ENCODE data around the gene MTRFR.
"Not testable (repeated sequence)": the region's sequence is repeated elsewhere in the genome, so short reads cannot be mapped to it uniquely, and the experiment has no call there.

Gene MTRFR

DNA sequence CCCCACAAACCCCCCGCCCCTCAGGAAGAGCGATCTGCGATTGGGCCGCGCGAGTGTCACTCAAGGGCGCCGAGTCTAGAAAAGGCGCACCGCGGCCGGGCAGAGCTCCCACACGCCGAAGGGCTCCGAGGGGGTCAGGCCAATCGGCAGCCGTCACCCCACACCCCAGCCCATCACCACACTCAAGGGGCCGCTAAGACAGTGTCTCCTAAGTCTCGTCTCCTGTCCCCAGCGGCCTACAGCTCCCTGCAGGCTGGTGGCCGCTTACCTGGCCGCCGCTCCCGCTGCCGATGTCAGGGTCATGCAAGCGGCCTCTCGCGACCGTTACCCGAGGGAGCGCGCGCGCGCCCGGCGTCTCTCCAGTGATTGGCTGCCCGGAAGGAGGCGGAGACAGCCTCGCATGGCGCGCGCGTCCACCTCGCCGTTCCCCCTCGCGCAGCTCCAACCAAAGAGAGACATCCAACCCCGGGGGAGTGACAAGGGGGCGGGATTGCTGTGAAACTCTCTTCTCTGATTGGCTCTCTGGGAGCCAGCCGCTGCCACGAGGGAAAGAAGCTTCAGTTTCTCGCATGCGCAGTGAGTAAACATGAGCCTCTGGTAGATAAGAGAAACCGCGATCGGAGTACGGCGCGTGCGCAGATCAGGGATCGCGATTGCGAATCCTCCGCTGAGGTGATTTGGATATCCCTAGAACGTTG, at the start of gene MTRFR, which contains the start of gene MPHOSPH9:
TSS of gene MTRFR (plus strand) at position 630 of the 698 bp plus-strand sequence. CDS start 20,239 bp downstream, outside the sequence.
TSS of gene MPHOSPH9 (minus strand) at position 335 of the 698 bp plus-strand sequence. CDS start 2,777 bp downstream, outside the sequence.
- DNase-seq = peak; percentile 100

DNA sequence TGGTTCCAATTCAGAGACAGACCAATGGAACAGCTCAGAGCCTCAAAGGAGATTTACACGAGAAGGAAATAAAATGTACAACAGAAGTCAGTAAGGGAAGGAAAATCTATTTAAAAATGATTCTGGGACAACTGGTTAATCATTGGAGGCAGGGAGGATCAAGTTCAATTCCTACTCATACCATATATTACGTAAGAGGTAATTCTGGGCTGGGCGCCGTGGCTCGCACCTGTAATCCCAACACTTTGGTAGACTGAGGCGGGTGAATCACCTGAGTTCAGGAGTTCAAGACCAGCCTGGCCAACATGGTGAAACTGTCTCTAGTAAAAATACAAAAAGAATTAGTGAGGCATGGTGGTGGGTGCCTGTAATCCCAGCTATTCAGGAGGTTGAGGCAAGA, 45.6 kb upstream of the MTRFR start:
- DNase-seq = no peak

DNA sequence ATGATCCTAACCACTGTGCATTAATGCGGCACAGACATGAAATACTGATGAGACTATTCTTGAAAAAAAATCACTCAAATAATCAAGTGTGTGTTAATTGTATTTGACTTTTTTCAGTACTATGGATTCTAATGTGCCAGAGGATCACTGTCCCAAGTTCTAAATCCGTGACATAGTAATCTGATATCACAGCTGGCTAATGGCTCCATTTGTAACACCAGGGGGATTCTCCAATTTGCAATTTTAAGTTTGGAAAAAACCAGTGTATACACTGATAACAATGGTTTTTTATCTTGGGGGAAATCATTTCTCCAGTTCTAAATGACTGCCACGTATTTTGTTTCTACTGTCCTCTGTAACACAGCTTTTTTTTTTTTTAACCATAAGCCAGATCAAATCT, 33.3 kb upstream of the MTRFR start:
- DNase-seq = no peak

DNA sequence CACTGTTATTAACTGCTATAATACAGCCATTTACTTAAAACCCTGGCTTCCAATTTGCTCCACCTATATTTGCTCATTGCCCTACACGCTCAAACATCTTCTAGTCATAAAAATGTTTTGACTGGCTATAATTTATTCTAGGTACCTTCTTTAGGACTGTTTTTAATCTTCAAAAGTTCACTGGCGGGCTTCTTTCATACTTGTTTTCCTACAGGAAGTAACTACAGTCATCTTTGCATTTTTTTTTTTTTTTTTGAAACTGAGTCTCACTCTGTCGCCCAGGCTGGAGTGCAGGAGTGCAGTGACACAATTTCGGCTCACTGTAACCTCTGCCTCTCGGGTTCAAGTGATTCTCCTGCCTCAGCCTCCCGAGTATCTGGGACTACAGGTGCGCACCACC, 32.8 kb upstream of the MTRFR start:
- no peak for DNase-seq

DNA sequence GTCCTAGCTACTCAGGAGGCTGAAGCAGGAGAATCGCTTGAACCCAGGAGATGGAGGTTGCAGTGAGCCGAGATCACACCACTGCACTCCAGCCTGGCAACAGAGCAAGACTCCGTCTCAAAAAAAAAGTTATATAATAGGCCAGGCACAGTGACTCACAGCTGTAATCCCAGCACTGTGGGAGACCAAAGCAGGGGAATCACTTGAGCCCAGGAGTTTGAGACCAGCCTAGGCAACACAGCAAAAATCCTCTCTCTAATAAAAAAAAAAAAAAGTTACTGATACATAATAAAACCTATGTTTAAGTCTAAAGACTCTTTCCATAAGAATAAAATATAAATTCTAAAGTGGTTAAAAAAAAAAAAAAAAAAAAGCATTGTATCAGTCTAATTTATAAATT, 26.4 kb upstream of the MTRFR start:
- not testable (repeated sequence) for DNase-seq

DNA sequence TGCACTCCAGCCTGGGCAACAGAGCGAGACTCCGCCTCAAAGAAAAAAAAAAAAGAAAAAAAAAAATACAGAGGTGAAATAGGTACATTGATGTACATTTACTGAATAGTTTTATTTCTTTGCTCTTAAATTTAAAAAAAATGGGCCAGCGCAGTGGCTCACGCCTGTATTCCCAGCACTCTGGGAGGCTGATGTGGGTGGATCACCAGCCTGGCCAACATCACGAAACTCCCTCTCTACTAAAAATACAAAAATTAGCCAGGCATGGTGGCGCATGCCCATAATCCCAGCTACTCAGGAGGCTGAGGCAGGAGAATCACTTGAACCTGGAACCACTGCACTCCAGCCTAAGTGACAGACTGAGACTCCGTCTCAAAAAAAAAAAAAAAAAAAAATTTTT, 25.4 kb upstream of the MTRFR start:
- DNase-seq = not testable (repeated sequence)

DNA sequence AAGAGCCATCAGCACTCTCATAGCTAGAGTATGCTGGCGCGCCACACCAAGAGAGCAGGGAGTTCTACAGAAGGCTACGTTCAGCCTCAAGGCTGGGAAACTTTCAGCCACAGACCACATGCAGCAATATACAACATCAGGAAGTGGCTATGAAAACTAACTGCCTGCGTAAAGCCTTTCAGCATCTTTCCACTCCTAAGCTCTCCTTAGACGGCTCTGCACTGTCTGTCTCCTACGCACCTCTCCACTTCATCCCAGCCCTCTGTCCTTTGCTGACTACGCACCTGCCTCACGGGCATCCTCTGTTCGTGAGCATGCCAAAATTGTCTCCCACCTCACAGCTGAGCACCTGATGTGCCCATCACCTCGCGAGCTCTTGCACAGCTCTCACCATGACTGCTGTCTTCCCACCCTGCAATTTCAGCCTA, 10.0 kb upstream of the MTRFR start:
- no peak for DNase-seq

DNA sequence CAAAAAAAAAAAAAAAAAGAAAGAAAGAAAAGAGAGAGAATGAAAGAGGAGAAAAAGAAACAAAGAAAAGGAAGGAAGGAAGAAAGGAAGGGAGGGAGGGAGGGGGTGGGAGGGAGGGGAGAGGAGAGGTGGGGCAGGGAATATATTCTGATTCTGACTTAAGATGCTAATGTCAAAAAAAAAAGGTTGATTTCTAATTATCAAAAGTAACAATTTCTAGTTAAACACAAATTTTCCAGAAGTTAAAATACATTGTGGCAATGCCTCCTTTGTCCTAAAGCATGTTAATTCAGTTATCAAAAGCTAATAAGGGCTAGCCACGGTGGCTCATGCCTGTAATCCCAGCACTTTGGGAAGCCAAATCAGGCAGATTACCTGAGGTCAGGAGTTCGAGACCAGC, 7.8 kb upstream of the MTRFR start:
- DNase-seq = no peak

DNA sequence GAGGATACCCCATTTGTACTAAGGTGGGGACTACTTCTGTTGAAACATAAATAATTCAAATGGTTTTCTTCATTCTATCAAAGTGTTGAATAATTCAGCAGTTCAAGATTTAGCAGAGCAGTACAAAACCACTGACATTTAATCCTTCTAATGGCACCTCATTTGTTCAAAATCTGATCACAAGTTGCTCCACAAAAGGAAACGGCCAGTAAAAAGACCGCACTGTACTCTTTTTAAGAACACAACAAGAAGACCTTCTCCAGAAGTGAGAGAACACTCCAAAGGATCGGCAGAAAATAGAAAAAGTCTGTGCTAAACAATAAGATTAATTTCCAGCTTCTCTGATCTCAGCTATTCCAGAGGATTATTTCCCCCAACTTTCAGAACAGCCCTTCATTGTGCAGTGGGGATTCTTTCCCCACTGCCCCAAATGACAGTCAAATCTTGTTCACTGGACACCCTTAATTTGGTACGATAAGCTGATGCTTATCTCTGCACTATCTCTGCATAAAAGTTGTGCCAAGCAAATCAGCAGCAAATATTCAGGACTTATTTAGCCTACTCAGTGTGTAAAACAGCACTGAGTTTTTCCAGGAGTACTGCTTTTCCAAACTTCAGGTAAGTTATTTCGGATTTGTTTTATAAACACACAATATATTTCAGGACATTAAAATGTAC, 5.5 kb upstream of the MTRFR start:
- DNase-seq = no peak

DNA sequence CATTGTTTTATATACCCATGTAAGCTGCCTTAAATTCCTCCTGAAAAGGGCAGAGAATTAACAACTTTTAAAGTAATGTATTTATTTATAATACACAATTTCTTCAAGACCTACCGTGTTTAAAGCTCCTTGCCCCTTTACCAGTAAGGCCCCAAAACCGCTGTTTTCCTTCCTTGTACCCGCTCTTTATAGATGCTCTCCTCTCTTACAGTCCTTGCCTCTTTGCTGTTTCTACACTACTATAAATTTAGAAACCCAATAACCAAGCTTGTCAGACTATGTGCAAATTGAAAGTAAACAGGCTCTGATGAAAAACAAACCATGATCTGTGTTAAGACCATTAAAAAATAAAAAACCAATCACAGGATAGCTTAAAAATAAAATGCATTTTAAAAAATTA, 4.2 kb upstream of the MTRFR start:
- no peak for DNase-seq

DNA sequence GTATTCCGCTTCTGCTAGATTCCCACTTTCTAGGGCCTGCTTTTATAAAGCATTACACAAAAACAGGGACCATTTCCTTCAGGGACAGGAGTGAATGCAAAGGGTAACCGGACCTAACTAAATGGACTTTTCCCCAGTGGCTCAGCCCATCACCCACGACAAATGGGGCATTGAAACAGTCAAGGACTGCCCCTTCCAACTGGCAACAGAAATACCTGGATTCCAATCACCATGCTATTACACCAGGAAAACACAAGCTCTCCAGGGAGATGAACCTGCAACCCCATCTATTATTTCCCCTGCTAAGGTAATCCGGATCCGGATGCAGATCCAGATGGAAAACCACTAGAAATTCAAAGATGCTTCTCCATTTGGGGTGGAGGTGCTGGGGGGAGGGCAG, 1.3 kb upstream of the MTRFR start:
- no peak for DNase-seq

DNA sequence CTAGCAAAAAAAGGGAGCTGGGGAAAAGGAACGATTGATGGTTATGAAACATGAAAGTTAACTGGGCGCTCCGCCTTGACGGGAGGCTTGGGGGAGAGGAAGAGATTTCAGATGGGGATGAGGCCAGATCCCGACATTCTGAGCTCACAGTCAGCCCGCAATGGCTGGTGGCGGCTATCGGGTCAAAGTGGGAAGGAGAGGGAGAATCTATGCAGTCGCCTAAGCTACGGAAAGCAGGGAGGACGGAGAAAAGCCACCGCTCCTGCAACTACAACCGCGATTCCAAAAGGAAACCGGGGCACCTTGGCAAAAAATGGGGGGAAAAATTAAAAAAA, 797 bp upstream of the MTRFR start:
- no peak for DNase-seq

DNA sequence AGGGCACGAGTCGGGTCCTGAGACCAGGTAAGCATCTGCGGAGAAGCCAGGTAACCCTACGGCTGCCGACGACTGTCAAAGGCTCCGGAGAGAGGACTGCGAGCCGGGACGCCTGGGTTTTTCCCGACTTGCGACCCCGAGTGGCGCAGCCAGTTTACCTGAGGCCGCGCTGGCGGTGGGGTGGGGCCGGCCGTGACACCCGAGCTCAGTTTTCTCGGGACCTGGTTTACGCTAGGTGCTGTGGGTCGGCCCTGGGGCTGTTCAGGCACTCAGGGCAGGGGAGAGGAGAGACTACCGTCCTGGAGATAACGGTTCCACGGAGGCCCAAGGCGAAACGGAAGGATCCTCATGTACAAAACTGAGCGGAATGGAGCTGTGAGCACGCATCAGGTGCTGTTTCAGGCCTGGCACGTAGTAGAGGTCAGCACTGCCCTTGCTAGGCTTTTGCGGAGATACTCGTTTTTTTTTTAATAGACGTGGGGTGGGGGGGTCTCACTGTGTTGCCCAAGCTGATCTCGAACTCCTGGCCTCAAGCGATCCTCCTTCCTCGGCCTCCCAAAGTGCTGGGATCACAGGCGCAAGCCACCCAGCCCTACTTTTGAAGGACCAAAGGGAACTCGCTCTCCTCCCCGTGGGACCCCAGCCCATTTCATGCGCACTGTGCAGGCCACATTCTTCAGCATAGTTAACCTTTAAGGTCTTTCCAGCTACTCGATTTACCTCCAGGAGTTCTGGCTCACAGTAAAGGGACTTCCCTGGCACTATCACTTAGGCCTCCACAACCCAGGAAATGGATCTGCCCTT, 471 bp downstream of the MTRFR start:
- no peak for DNase-seq

DNA sequence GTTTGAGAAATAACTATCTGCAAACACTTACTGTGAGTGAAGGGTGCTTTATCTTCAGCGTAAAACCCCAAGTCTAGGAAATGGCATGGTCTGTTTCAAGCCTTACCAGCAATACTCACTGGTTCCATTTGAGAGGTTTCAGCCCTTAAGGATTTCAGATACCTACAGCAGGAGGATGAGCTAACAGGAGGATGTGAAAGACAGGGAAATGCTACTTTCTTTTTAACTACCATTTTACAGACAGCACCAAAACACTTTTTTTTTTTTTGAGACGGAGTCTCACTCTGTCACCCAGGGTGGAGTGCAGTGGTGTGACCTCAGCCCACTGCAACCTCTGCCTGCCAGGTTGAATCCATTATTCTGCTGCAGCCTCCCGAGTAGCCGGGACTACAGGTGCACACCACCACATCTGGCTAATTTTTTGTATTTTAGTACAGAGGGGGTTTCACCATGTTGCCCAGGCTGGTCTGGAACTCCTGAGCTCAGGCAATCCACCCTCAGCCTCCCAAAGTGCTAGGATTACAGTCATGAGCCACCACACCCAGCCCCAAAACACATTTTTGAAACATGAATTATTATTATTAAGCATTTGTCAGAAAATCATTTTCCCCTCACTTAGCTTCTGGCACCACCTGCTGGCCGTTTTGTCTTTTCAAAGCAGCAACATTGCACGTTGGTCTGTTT, 4.6 kb downstream of the MTRFR start:
- DNase-seq = peak; percentile 33

DNA sequence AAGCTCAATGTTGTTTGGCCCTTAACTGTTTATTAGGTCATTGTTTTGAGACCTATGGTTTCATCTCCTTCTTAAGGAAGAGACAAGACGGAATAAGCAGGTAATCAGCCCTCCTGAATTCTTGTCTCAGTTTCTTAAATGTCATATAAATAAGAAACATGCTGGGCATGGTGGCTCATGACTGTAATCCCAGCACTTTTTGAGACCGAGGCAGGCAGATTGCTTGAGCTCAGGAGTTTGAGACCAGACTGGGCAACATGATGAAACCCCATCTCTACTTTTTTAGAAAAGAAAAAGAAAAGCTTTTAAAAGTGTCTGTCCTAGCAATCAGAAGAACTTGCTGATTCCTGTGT, 5.1 kb downstream of the MTRFR start:
- no peak for DNase-seq

DNA sequence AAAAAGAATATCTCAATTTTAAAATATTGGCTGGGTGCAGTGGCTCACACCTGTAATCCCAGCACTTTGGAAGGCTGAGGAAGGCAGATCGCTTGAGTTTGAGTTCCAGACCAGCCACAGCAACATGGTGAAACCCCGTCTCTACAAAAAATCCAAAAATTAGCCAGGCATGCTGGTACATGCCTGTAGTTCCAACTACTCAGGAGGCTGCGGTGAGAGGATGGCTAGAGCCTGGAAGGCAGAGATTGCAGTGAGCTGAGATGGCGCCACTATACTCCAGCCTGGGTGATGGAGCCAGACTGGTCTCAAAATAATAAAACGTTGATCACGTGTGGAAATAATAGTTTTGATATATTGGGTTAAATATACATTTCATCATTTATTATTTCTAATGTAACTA, 5.7 kb downstream of the MTRFR start:
- no peak for DNase-seq

DNA sequence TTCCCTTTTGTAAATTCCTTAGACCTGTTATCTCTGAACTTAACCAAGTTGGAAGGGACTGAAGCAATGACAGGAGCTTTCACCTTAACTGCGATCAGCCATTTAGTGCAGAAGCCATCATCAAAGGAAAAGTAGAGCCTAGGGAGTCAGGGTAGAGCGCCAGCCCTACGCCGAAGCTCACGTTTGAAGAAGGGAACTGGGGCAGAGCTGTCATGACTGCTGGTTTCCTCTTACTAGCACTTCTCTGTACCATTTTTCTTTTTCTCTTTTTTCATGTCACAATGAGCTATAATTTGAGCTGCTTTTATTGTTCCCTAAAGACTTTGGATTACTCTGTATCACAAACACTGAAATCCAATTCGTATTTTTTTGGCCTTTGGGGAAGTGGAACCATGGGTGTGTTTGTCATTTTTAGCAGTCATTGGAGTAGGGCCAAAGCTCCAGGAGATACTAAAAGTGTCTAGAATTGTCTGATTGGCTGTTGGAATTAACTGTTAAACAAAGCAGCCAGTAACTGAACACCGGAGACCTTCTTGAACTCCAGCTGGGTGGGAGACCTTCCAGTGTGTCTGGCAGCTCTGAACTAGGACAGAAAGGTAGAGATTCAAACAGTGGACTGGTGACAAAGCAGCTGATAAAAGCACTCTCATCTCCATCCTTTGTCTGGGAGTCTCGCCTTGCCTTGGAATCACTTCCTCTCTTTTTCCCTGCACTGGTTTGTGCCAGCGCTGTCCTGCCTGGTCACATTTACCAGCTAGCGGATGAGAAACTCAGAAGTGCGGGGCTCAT, 9.1 kb downstream of the MTRFR start:
- DNase-seq = no peak

DNA sequence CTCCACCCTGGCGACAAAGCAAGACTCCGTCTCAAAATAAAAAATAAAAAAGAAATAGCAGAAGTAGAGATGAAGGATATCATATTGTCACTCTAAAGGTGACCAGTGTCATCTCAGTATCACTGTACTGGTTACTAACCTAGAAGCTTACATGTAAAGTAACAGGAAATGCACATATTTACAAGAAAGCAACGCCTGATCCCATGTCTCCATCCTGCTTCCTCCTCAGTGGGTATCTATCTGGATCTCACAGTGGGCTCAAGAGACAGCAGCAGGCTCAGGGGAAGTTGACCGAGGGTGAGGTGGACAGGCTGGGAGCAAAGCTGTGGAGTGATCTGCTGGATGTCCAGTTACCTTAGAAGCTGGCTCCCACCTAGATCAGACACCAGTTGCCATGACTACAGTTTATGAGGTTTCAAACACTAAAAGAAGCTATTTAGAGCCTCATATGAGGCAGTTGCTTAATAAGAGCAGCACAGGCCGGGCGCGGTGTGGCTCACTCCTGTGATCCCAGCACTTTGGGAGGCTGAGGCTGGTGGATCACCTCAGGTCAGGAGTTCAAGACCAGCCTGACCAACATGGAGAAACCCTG, 10.5 kb downstream of the MTRFR start:
- DNase-seq = no peak

DNA sequence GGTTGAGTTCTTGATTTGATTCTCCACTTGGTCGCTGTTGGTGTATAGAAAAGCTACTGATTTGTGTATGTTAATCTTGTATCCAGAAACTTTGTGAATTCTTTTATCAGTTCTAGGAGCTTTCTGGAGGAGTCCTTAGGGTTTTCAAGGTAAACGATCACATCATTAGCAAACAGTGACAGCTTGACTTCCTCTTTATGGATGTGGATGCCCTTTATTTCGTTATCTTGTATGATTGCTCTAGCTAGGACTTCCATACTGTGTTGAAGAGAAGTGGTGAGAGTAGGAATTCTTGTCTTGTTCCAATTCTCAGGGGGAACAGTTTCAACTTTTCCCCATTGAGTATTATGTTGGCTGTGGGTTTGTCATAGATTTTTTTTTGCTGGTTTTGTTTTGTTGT, 12.4 kb downstream of the MTRFR start:
- no peak for DNase-seq

DNA sequence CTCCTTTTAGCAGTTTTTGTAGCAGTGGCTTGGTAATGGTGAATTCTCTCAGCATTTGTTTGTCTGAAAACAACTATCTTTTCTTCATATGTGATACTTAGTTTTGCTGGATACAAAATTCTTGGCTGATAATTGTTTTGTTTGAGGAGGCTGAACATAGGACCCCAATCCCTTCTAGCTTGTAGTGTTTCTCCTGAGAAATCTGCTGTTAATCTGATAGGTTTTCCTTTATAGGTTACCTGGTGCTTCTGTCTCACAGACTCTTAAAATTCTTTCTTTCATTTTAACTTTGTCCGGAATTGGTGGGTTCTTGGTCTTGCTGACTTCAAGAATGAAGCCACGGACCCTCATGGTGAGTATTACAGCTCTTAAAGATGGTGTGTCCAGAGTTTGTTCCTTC, 14.9 kb downstream of the MTRFR start:
- DNase-seq = not testable (repeated sequence)

DNA sequence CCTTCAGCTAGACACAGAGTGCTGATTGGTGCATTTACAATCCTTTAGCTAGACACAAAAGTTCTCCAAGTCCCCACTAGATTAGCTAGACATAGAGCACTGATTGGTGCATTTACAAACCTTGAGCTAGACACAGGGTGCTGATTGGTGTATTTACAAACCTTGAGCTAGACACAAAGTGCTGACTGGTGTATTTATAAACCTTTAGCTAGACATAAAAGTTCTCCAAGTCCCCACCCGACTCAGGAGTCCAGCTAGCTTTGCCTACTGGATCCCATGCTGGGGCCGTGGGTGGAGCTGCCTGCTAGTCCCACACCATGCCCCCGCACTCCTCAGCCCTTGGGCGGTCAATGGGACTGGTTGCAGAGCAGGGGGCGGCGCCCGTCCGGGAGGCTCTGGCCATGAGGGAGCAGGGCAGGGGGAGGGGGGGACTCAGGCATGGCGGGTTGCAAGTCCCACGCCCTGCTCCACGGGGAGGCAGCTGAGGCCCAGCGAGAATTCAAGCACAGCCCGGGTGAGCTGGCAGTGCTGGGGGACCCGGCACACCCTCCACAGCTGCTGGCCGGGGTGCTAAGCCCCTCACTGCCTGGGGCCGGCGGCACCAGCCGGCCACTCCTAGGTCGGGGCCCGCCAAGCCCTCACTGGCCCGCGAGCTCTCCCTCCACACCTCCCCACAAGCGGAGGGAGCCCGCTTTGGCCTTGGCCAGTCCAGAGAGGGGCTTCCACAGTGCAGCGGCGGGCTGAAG, 15.9 kb downstream of the MTRFR start:
- not testable (repeated sequence) for DNase-seq

Data from NCI-H774 (cell line).